Liver (tissue), 9 donors: ENCODE data around the gene TNF. TPM values are rescaled to one million over a fixed set of nuclear protein-coding genes. Genes with fewer than 3 reads are reported as not detected.

Experiments used
- DNase-seq: peaks from one replicate; pipeline ENCODE4 v3.0.0-alpha.2; 2017; ENCODE audit warnings: low spot score
- H3K27ac ChIP-seq, 2 donors: one replicate each; pipeline ENCODE4 v1.7.0; 2013; ENCODE audit warnings: inconsistent platforms in 2 of 2, low read length in 2 of 2, control low read depth in 1 of 2, low read depth in 1 of 2, mild to moderate bottlenecking in 1 of 2
- H3K27me3 ChIP-seq, 4 donors: one replicate each; pipeline versions ENCODE4 v1.6.1 to v1.7.0; 2013; ENCODE audit warnings: low read length in 3 of 4, inconsistent platforms in 1 of 4, mild to moderate bottlenecking in 1 of 4, moderate library complexity in 1 of 4; ENCODE audit not compliant: control insufficient read depth in 4 of 4, insufficient read depth in 4 of 4
- H3K36me3 ChIP-seq, 4 donors: one replicate each; pipeline versions ENCODE4 v1.6.1 to v1.7.0; 2013; ENCODE audit warnings: low read length in 3 of 4, mild to moderate bottlenecking in 3 of 4, low read depth in 1 of 4, moderate library complexity in 1 of 4; ENCODE audit not compliant: control insufficient read depth in 4 of 4, insufficient read depth in 3 of 4
- H3K4me1 ChIP-seq, 4 donors: one replicate each; pipeline versions ENCODE4 v1.6.1 to v1.7.0; 2013; ENCODE audit warnings: low read length in 3 of 4, mild to moderate bottlenecking in 3 of 4, moderate library complexity in 1 of 4; ENCODE audit not compliant: control insufficient read depth in 4 of 4, insufficient read depth in 4 of 4
- H3K4me3 ChIP-seq, 3 donors: one replicate each; pipeline versions ENCODE4 v1.6.1 to v1.7.0; 2013; ENCODE audit warnings: low read length in 3 of 3, control low read depth in 1 of 3, low read depth in 1 of 3, mild to moderate bottlenecking in 1 of 3
- H3K9ac ChIP-seq, 2 donors: one replicate each; pipeline ENCODE4 v1.7.0; 2013; ENCODE audit warnings: low read length in 2 of 2, mild to moderate bottlenecking in 2 of 2, moderate library complexity in 2 of 2, control low read depth in 1 of 2, low read depth in 1 of 2
- H3K9me3 ChIP-seq, 4 donors: one replicate each; pipeline versions ENCODE4 v1.6.1 to v1.7.0; 2013; ENCODE audit warnings: low read length in 3 of 4; ENCODE audit not compliant: control insufficient read depth in 4 of 4
- CTCF ChIP-seq: fragments of 150-350 bp; IDR thresholded peaks from 2 replicates; pipeline ENCODE4 v1.5.1; 2017; ENCODE audit warnings: improper control_type of control experiment, low read depth, low read length; ENCODE audit not compliant: missing input control
- EGR1 ChIP-seq, 2 donors: IDR thresholded peaks; 2 replicates each; pipeline ENCODE4 v1.6.1; 2016 to 2018; ENCODE audit warnings: antibody characterized with exemption in 2 of 2, low read depth in 2 of 2
- FOXA1 ChIP-seq: IDR thresholded peaks from 2 replicates; pipeline ENCODE4 v1.6.1; 2016; ENCODE audit warnings: antibody characterized with exemption
- FOXA2 ChIP-seq: IDR thresholded peaks from 2 replicates; pipeline ENCODE4 v1.6.1; 2016; ENCODE audit warnings: antibody characterized with exemption
- GABPA ChIP-seq, 2 donors: IDR thresholded peaks in 1 of 2; conservative IDR thresholded peaks in 1 of 2; 2 replicates each; pipeline ENCODE4 v1.6.1; 2016; ENCODE audit warnings: antibody characterized with exemption in 2 of 2, mild to moderate bottlenecking in 1 of 2, moderate library complexity in 1 of 2
- HNF4A ChIP-seq, 2 donors: conservative IDR thresholded peaks; 2 replicates each; pipeline ENCODE4 v1.6.1; 2016; ENCODE audit warnings: antibody characterized with exemption in 2 of 2, mild to moderate bottlenecking in 2 of 2
- HNF4G ChIP-seq: IDR thresholded peaks from 2 replicates; pipeline ENCODE4 v1.6.1; 2016; ENCODE audit warnings: antibody characterized with exemption
- JUND ChIP-seq, 2 donors: IDR thresholded peaks; 2 replicates each; pipeline ENCODE4 v1.6.1; 2016; ENCODE audit warnings: antibody characterized with exemption in 2 of 2
- NR2F2 ChIP-seq: IDR thresholded peaks from 2 replicates; pipeline ENCODE4 v1.6.1; 2016; ENCODE audit warnings: antibody characterized with exemption
- RAD21 ChIP-seq, 2 donors: IDR thresholded peaks; 2 replicates each; pipeline ENCODE4 v1.6.1; 2016; ENCODE audit warnings: antibody characterized with exemption in 2 of 2, mild to moderate bottlenecking in 2 of 2
- REST ChIP-seq: IDR thresholded peaks from 2 replicates; pipeline ENCODE4 v1.6.1; 2016; ENCODE audit warnings: antibody characterized with exemption, mild to moderate bottlenecking
- RXRA ChIP-seq, 2 donors: IDR thresholded peaks; 2 replicates each; pipeline ENCODE4 v1.6.1; 2017 to 2018; ENCODE audit warnings: antibody characterized with exemption in 2 of 2, mild to moderate bottlenecking in 1 of 2
- SP1 ChIP-seq: IDR thresholded peaks from 2 replicates; pipeline ENCODE4 v1.6.1; 2018; ENCODE audit warnings: antibody characterized with exemption, mild to moderate bottlenecking
- TAF1 ChIP-seq: conservative IDR thresholded peaks from 2 replicates; pipeline ENCODE4 v1.6.1; 2016; ENCODE audit warnings: antibody characterized with exemption, mild to moderate bottlenecking
- YY1 ChIP-seq: IDR thresholded peaks from 2 replicates; pipeline ENCODE4 v1.6.1; 2016; ENCODE audit warnings: antibody characterized with exemption, mild to moderate bottlenecking
- ZBTB33 ChIP-seq: IDR thresholded peaks from 2 replicates; pipeline ENCODE4 v1.6.1; 2016; ENCODE audit warnings: antibody characterized with exemption
- WGBS: extraction: QIAGEN DNeasy Blood & Tissue Kit; methylation state at CpG from one replicate; pipeline ENCODE4 v1.1.7; 2013; 5-methylcytosine and 5-hydroxymethylcytosine counted together
- polyA plus RNA-seq, 2 donors: library from polyadenylated mRNA; stranded (reverse) in 1 of 2; unstranded in 1 of 2; fragments of 200-250 nt in 1 of 2; fragments of >200 nt in 1 of 2; fragmentation: Nextera tagmentation in 1 of 2; extraction: Ambion mirVana in 1 of 2; gene quantifications; one replicate each; pipeline versions ENCODE4 v1.2.1 to v1.2.3, GENCODE V29; 2013 to 2015
- total RNA-seq, 2 donors: library from RNA; depleted of rRNA; stranded (reverse); fragments of >200 nt; gene quantifications; one replicate each; pipeline ENCODE4 v1.2.3, GENCODE V29; 2014
- TF ChIP-seq, protein P1 (sequence below): IDR thresholded peaks from 2 replicates; pipeline ENCODE4 v1.6.1; 2016; ENCODE audit warnings: antibody characterized with exemption
- TF ChIP-seq, protein P2 (sequence below): IDR thresholded peaks from 2 replicates; pipeline ENCODE4 v1.6.1; 2016; ENCODE audit warnings: antibody characterized with exemption
- donor health status: healthy.
- donor health status: healthy.
- donor health status: healthy.
- donor health status: healthy.
- donor health status: healthy.

The TNF gene
- total and polyA plus RNA-seq, 4 donors, result 0.06 to 0.42 (median 0.19) TPM; not detected in 1

GRCh38 chr6:31546958-31547726 is 28.2 kb upstream of the TNF start, which contains the start of gene NFKBIL1:
NFKBIL1 (plus strand) TSS chr6:31547608; CDS start chr6:31547695, 87 bp downstream.
- TF ChIP-seq NR2F2 (no peak), RAD21 (IDR thresholded peaks at IDR 0.05) (peak in 1 of 2 donors; percentile 42), GABPA (IDR thresholded peaks at IDR 0.05 in 1 of 2, conservative IDR thresholded peaks at IDR 0.05 in 1 of 2) (peak; percentile 95 to 98), TAF1 (no peak), CTCF (peak; percentile 11), FOXA2 (no peak), ZBTB33 (no peak), FOXA1 (no peak), JUND (IDR thresholded peaks at IDR 0.05) (peak in 1 of 2 donors; percentile 48), EGR1 (IDR thresholded peaks at IDR 0.05; ENCODE audit: low read depth in 2 of 2) (peak in 1 of 2 donors; percentile 75), RXRA (IDR thresholded peaks at IDR 0.05) (peak; percentile 52 to 67), REST (peak; percentile 63), HNF4A (conservative IDR thresholded peaks at IDR 0.05) (peak; percentile 25 to 47), HNF4G (no peak), YY1 (peak; percentile 96), SP1 (peak; percentile 56)
- TF ChIP-seq, protein P1, sequence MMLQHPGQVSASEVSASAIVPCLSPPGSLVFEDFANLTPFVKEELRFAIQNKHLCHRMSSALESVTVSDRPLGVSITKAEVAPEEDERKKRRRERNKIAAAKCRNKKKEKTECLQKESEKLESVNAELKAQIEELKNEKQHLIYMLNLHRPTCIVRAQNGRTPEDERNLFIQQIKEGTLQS, result no peak
- TF ChIP-seq, protein P2, sequence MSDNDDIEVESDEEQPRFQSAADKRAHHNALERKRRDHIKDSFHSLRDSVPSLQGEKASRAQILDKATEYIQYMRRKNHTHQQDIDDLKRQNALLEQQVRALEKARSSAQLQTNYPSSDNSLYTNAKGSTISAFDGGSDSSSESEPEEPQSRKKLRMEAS, result peak; percentile 67
- Histone ChIP-seq H3K36me3 (peaks cover 0 to 13% (median 10%) of the 10 kb centered on the region in 4 donors), H3K9ac (peak within 1 kb of the TSS; percentile 51 to 97), H3K9me3 (no peaks in the 10 kb centered on the region), H3K4me1 (peaks cover 5 to 25% (median 17%) of the 10 kb centered on the region in 4 donors), H3K27me3 (no peaks in the 10 kb centered on the region), H3K4me3 (peak within 1 kb of the TSS; percentile 15 to 78 (median 56)), H3K27ac (peak within 1 kb of the TSS; percentile 52 to 84)
- peak; percentile 90 for DNase-seq
- WGBS, result under 1% methylated on average over 25 of the region's 25 CpGs
